Measurements from ENCODE around the gene DMXL1.

- TF ChIP-seq CTCF (IDR thresholded peaks at IDR 0.05) (no peak), RNF2 (IDR thresholded peaks at IDR 0.05; ENCODE audit: borderline replicate concordance, low read depth) (no peak), USF2 (IDR thresholded peaks at IDR 0.05) (no peak), POLR2A (IDR thresholded peaks at IDR 0.05; ENCODE audit: low read length) (no peak), HDAC2 (IDR thresholded peaks at IDR 0.05) (no peak), RCOR1 (IDR thresholded peaks at IDR 0.05; ENCODE audit: low read depth, low read length) (no peak), POLR2AphosphoS2 (conservative IDR thresholded peaks at IDR 0.05; ENCODE audit: low read length) (no peak), CEBPB (IDR thresholded peaks at IDR 0.05) (no peak), KDM1A (IDR thresholded peaks at IDR 0.05; ENCODE audit: low read depth) (no peak), SMC3 (IDR thresholded peaks at IDR 0.05) (no peak), CBX2 (IDR thresholded peaks at IDR 0.05; ENCODE audit: borderline replicate concordance, low read depth) (no peak)
Observed at GRCh38 chr5:119120893-119121292, 50.0 kb downstream of the DMXL1 start.

Data from A549 (cell line).